SU-DHL-6 (cell line): ENCODE measurements around the gene C2orf42.

ENCODE experiments used
- EZH2phosphoT487 ChIP-seq: fragments of 200-600 bp; sonication (generic), shearing (Covaris generic); conservative IDR thresholded peaks from 2 replicates; pipeline ENCODE4 v1.6.1; 2018; ENCODE audit warnings: mild to moderate bottlenecking, antibody characterized with exemption, low read length, moderate library complexity, mixed read lengths
- TF ChIP-seq, protein P1 (sequence below): fragments of 200-600 bp; sonication (generic); IDR thresholded peaks from one replicate; pipeline ENCODE4 v1.5.1; 2017; ENCODE audit warnings: antibody characterized with exemption, mild to moderate bottlenecking, low read length, moderate library complexity; ENCODE audit not compliant: insufficient read depth, poor library complexity, severe bottlenecking

GRCh38 chr2:70123829-70124116 is 67.0 kb downstream of the C2orf42 start:
- TF ChIP-seq, protein P1, sequence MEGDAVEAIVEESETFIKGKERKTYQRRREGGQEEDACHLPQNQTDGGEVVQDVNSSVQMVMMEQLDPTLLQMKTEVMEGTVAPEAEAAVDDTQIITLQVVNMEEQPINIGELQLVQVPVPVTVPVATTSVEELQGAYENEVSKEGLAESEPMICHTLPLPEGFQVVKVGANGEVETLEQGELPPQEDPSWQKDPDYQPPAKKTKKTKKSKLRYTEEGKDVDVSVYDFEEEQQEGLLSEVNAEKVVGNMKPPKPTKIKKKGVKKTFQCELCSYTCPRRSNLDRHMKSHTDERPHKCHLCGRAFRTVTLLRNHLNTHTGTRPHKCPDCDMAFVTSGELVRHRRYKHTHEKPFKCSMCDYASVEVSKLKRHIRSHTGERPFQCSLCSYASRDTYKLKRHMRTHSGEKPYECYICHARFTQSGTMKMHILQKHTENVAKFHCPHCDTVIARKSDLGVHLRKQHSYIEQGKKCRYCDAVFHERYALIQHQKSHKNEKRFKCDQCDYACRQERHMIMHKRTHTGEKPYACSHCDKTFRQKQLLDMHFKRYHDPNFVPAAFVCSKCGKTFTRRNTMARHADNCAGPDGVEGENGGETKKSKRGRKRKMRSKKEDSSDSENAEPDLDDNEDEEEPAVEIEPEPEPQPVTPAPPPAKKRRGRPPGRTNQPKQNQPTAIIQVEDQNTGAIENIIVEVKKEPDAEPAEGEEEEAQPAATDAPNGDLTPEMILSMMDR = no peak
- no peak for TF ChIP-seq EZH2phosphoT487
